HG03520 (cell line): Measurements from ENCODE around the gene DENND10.
"Not testable (repeated sequence)": the region's sequence is repeated elsewhere in the genome, so short reads cannot be mapped to it uniquely, and the experiment has no call there.

Experiments used
- ATAC-seq: cut with Tn5 transposase; IDR thresholded peaks from one replicate; pipeline ENCODE4 v1.9.1; 2021; ENCODE audit warnings: mild to moderate bottlenecking, moderate library complexity; ENCODE audit not compliant: unreplicated experiment

The DENND10 gene

DNA sequence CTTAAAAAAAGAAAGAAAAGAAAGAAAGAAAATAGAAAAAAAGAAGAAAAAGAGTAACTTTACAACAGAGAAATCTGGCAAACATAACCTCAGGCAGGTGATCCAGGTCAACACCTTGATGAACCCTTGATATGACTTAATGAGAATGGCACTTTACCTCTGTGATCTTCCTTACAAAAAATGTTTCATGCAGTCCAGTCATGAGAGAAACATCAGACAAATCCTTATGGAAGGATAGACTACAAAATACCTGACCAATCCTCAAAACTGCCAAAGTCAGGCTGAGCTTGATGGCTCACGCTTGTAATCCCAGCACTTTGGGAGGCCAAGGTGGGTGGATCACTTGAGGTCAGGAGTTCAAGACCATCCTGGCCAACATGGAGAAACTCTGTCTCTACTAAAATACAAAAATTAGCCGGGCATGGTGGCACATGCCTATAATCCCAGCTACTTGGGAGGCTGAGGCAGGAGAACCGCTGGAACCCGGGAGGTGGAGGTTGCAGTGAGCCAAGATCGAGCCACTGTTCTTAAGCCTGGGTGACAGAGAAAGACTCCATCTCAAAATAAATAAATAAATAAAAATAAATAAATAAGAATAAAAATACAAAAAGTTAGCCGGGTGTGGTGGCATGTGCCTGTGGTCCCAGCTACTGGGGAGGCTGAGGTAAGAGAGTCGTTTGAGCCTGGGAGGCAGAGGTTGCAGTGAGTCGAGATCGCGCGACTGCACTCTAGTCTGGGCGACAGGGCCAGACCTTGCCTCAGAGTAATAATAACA lies 7.1 kb upstream of the DENND10 start:
- ATAC-seq: not testable (repeated sequence)

DNA sequence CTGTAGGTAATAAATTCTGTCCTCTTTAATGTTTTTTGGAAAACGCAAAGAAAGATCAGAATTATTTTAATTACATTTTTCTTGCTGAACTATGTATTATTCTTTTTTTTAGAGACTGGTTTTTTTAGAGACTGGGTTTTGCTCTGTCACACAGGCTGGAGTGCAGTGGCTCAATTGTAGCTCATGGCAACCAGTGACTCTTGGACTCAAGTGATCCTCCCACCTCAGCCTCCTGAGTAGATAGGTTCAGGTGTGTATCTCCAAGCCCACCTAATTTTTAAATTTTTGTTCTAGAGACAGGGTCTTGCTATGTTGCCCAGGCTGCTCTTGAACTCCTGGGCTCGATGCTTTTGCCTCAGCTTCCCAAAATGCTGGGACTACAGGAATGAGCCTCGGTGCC lies 5.3 kb upstream of the DENND10 start:
- ATAC-seq: no peak

GRCh38 chr10:119100434-119101238 lies 3.3 kb upstream of the DENND10 start:
- no peak for ATAC-seq

DNA sequence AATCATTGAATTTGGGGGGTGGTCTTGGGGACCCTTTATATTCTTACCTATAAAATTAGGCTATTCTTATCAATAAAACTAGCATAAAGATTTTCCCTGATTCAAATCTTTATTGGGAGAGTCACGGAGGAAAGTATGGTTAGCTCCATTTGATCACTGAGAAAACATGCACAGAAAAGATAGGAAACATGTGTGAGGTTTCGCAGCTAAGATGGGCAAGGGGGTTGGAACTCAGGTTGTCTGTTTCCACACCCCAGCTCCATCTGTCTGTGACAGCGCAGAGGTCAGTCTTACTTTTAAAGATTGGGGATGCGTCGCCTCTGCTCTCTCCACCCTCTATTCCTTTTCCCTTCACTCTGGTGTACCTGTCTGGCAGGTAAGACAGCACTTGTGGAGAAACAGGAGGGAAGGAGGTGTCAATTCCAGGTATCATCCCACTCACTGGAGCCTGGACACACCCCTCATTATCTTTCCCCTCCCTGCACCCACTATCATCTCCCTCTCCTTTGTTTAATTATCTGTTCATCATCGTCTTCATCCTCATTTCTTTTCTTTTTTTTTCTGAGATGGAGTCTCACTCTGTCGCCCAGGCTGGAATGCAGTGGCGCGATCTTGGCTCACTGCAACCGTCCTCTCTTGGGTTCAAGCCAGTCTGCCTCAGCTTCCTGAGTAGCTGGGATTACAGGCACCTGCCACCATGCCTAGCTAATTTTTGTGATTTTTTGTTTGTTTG lies 2.4 kb upstream of the DENND10 start:
- no peak for ATAC-seq

- no peak for ATAC-seq
These were observed 541 bp upstream of the DENND10 start for GRCh38 chr10:119103241-119103902.

GRCh38 chr10:119104654-119105015 lies 722 bp downstream of the DENND10 start:
- ATAC-seq: no peak

DNA sequence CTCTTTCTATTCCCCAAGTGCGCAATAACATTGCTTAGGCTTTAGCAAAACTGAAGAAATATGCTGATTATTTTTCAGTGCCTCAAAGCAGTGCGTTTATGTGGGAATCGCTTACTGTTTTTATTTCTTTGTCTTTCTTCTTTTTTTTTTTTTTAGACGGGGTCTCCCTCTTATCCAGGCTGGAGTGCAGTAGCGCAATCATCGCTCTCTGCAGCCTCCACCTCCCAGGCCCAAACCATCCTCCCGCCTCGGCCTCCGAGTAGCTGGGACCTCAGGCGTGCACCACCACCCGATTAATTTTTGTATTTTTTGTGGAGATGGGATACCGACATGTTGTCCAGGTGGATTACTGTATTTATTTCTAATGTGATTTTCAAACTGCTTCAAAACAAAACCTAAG lies 1.2 kb downstream of the DENND10 start:
- ATAC-seq: no peak

DNA sequence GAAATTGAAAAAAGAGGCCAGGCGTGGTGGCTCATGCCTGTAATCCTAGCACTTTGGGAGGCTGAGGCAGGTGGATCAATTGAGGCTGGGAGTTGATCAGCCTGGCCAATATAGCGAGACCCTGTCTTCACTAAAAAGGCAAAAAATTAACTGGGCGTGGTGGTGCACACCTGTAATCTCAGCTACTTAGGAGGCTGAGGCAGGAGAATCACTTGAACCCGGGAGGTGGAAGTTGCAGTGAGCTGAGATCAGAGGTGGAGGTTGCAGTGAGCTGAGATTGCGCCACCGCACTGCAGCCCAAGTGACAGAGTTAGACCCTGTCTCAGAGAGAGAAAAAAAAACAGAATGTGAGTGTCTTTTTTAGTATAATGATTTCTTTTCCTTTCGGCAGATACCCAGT lies 2.0 kb downstream of the DENND10 start:
- not testable (repeated sequence) for ATAC-seq

DNA sequence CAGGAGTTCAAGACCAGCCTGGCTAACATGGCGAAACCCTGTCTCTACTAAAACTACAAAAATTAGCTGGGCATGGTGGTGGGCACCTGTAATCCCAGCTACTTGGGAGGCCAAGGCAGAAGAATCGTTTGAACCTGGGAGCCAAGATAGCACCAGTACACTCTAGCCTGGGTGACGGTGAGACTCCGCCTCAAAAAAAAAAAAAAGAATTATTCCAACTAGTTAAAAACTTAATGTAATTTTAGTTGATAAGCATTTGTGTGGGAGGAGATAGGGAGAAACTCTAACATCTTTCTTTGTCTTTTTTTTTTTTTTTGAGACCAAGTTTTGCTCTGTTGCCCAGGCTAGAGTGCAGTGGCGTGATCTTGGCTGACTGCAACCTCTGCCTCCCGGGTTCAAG lies 3.2 kb downstream of the DENND10 start:
- ATAC-seq: not testable (repeated sequence)

DNA sequence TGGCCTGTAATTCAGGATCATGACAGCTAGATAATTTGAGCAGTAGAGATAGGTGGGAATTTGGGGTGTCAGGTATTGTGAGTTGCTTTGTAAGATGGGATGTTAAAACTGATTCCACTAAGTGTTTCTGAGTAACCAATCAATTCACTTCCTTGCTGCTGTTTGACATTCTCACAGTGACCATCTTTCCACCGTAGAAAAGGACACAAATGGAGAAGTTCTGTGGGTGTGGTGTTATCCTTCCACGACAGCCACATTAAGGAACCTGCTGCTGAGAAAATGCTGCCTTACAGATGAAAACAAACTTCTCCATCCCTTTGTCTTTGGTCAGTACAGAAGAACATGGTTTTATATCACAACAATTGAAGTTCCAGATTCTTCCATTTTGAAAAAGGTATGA lies 3.9 kb downstream of the DENND10 start:
- ATAC-seq: not testable (repeated sequence)

GRCh38 chr10:119112056-119112455 lies 8.1 kb downstream of the DENND10 start:
- no peak for ATAC-seq

- no peak for ATAC-seq
These were observed 10.1 kb downstream of the DENND10 start for GRCh38 chr10:119113751-119114732.

GRCh38 chr10:119115926-119116325 lies 12.0 kb downstream of the DENND10 start:
- ATAC-seq: no peak

GRCh38 chr10:119116326-119116951 lies 12.5 kb downstream of the DENND10 start:
- no peak for ATAC-seq

DNA sequence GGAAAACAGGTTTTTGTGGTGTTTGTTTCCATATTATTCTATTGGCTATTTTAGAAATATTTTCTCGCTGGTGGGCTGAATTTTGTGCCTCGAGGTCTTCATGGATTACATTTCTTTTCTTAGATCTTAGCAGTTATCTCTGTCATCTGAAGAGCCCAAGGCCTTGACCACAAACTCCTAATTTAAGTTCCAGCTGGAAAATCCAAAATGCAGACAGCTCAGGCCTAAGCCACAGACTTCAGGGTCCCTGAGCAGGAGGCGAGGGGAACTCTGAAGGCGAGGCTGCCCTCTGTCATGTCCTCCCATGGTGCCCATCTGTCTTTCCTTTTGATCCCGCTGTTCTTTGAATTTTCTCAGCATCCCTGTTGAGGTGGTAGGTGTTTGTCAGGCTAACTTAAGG lies 14.3 kb downstream of the DENND10 start:
- ATAC-seq: no peak

DNA sequence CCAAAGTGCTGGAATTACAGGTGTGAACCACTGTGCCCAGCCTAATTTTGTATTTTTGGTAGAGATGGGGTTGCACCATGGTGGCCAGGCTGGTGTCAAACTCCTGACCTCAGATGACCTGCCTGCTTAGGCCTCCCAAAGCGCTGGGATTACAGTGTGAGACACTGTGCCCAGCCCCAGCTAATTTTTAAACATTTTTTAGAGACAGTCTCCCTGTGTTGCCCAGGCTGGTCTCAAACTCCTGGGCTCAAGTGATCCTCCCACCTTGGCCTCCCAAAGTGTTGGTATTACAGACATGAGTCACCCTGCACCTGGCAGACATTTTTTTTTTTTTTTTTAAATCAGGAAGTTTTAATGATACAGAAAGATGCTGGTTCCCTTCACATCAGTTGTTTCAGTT lies 15.5 kb downstream of the DENND10 start:
- ATAC-seq: no peak

DNA sequence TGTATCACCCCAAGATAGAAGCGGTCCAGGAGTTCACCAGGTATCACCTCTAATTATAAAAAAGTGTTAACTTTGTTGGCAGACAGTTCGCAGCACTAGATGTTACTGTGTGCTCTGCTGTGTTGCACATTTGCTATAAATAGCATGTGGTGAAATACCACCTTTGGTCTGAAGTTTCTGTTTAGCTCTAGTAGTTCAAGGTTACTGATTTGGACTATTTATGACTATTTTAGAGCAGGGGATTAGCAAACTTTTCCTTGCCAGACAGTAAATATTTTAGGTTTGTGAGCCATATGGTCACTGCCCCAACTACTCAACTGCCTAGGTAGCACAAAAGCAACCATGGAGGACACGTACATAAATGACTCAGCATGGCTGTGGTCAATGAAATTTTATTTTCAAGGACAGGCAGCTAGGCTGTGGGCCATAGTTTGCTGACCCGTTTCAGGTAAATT lies 16.5 kb downstream of the DENND10 start:
- peak; percentile 88 for ATAC-seq

- no peak for ATAC-seq
These were observed 17.0 kb downstream of the DENND10 start for GRCh38 chr10:119120875-119121274.

- ATAC-seq: no peak
These were observed 22.0 kb downstream of the DENND10 start for GRCh38 chr10:119125942-119126341.
